Measurements from ENCODE around the gene IGSF11. TPM values are rescaled to one million over a fixed set of nuclear protein-coding genes. Genes with fewer than 3 reads are reported as not detected.
"Not testable (repeated sequence)": the region's sequence is repeated elsewhere in the genome, so short reads cannot be mapped to it uniquely, and the experiment has no call there.

Gene IGSF11
- total and polyA plus RNA-seq, 2 of the 4 experiments (the other 2 are of a cell fraction) = 0.18 TPM; not detected in 1

- H4K5ac ChIP-seq (ENCODE audit: low read depth, low read length); CTCF ChIA-PET; H2AFZ ChIP-seq (replicated peaks; ENCODE audit: low read length, poor library complexity); H3K36me3 ChIP-seq (ENCODE audit: control insufficient read depth, insufficient read depth, low read length); H3K27me3 ChIP-seq (ENCODE audit: control insufficient read depth, insufficient read depth, low read length); intact Hi-C loops (cut with micrococcal nuclease); H3K4me1 ChIP-seq (ENCODE audit: control insufficient read depth, insufficient read depth, low read length); H3K18ac ChIP-seq (ENCODE audit: low read depth, low read length); H3K23ac ChIP-seq (ENCODE audit: low read depth, low read length); H3K4me2 ChIP-seq (ENCODE audit: low read depth, low read length); ATAC-seq (ENCODE audit: low read depth); H2AK9ac ChIP-seq (replicated peaks; ENCODE audit: low read depth, low read length, poor library complexity); H3K4me3 ChIP-seq (ENCODE audit: insufficient read depth, low read depth, low read length); H2BK15ac ChIP-seq (ENCODE audit: low read depth, low read length); H3K79me1 ChIP-seq (ENCODE audit: low read depth in 1 of 2, low read length in 2 of 2); H2BK5ac ChIP-seq (ENCODE audit: low read depth, low read length, poor library complexity, severe bottlenecking); H2BK120ac ChIP-seq (ENCODE audit: low read depth, low read length); dilution Hi-C loops (cut with HindIII; ENCODE audit: low sequenced_read_pairs, unreplicated experiment); H2AK5ac ChIP-seq (ENCODE audit: low read depth, low read length); H4K8ac ChIP-seq (ENCODE audit: low read depth in 2 of 2, low read length in 2 of 2); H4K20me1 ChIP-seq (ENCODE audit: insufficient read depth, low read length); BruUV-seq (replicated peaks); H3K14ac ChIP-seq (replicated peaks; ENCODE audit: low read depth, low read length); H3K9ac ChIP-seq (ENCODE audit: low read depth, low read length); H3K9me3 ChIP-seq (ENCODE audit: control insufficient read depth, insufficient read depth, low read length); H3K4ac ChIP-seq (ENCODE audit: low read depth, low read length); H3K56ac ChIP-seq (ENCODE audit: extremely low read depth, insufficient read depth, low read length); POLR2A ChIA-PET (ENCODE audit: unreplicated experiment); H3K27ac ChIP-seq (ENCODE audit: insufficient read depth, low read length); H3K9me1 ChIP-seq (ENCODE audit: insufficient read depth, low read length); DNase-seq; H2BK20ac ChIP-seq (ENCODE audit: low read depth, low read length); in situ Hi-C loops (cut with MboI; ENCODE audit: low sequenced_read_pairs); H4K91ac ChIP-seq (ENCODE audit: insufficient read depth, low read depth, low read length): not testable (repeated sequence)
- 95% methylated on average over 11 of the region's 15 CpGs; no CpG with 5 or more reads in 1 of the 2 experiments for WGBS, 2 experiments (ENCODE audit: extremely low coverage in 2 of 2, insufficient read length in 1 of 2)
These were observed 37.8 kb upstream of the IGSF11 start for GRCh38 chr3:119072451-119072850.
